ENCODE measurements around the gene RAB37. TPM values are rescaled to one million over a fixed set of nuclear protein-coding genes. Genes with fewer than 3 reads are reported as not detected.

RAB37 gene
- total RNA-seq, 1 experiment from 2014 or later = 8.9 TPM

- TF ChIP-seq E2F1 (CRISPR knock-in tag; IDR thresholded peaks at IDR 0.05) (no peak), ZNF232 (CRISPR knock-in tag; IDR thresholded peaks at IDR 0.05) (no peak), ETV6 (CRISPR knock-in tag; IDR thresholded peaks at IDR 0.05) (no peak), PRDM15 (CRISPR knock-in tag; IDR thresholded peaks at IDR 0.05) (no peak), NR2C2 (CRISPR knock-in tag; IDR thresholded peaks at IDR 0.05) (no peak)
- TF ChIP-seq, protein P1, sequence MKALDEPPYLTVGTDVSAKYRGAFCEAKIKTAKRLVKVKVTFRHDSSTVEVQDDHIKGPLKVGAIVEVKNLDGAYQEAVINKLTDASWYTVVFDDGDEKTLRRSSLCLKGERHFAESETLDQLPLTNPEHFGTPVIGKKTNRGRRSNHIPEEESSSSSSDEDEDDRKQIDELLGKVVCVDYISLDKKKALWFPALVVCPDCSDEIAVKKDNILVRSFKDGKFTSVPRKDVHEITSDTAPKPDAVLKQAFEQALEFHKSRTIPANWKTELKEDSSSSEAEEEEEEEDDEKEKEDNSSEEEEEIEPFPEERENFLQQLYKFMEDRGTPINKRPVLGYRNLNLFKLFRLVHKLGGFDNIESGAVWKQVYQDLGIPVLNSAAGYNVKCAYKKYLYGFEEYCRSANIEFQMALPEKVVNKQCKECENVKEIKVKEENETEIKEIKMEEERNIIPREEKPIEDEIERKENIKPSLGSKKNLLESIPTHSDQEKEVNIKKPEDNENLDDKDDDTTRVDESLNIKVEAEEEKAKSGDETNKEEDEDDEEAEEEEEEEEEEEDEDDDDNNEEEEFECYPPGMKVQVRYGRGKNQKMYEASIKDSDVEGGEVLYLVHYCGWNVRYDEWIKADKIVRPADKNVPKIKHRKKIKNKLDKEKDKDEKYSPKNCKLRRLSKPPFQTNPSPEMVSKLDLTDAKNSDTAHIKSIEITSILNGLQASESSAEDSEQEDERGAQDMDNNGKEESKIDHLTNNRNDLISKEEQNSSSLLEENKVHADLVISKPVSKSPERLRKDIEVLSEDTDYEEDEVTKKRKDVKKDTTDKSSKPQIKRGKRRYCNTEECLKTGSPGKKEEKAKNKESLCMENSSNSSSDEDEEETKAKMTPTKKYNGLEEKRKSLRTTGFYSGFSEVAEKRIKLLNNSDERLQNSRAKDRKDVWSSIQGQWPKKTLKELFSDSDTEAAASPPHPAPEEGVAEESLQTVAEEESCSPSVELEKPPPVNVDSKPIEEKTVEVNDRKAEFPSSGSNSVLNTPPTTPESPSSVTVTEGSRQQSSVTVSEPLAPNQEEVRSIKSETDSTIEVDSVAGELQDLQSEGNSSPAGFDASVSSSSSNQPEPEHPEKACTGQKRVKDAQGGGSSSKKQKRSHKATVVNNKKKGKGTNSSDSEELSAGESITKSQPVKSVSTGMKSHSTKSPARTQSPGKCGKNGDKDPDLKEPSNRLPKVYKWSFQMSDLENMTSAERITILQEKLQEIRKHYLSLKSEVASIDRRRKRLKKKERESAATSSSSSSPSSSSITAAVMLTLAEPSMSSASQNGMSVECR (CRISPR knock-in tag; IDR thresholded peaks at IDR 0.05; ENCODE audit: borderline replicate concordance) = no peak
- TF ChIP-seq, protein P2, sequence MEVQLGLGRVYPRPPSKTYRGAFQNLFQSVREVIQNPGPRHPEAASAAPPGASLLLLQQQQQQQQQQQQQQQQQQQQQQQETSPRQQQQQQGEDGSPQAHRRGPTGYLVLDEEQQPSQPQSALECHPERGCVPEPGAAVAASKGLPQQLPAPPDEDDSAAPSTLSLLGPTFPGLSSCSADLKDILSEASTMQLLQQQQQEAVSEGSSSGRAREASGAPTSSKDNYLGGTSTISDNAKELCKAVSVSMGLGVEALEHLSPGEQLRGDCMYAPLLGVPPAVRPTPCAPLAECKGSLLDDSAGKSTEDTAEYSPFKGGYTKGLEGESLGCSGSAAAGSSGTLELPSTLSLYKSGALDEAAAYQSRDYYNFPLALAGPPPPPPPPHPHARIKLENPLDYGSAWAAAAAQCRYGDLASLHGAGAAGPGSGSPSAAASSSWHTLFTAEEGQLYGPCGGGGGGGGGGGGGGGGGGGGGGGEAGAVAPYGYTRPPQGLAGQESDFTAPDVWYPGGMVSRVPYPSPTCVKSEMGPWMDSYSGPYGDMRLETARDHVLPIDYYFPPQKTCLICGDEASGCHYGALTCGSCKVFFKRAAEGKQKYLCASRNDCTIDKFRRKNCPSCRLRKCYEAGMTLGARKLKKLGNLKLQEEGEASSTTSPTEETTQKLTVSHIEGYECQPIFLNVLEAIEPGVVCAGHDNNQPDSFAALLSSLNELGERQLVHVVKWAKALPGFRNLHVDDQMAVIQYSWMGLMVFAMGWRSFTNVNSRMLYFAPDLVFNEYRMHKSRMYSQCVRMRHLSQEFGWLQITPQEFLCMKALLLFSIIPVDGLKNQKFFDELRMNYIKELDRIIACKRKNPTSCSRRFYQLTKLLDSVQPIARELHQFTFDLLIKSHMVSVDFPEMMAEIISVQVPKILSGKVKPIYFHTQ (CRISPR knock-in tag; IDR thresholded peaks at IDR 0.05) = no peak
These were observed 24.9 kb downstream of the RAB37 start (continued) for GRCh38 chr17:74761931-74762330.

DNA sequence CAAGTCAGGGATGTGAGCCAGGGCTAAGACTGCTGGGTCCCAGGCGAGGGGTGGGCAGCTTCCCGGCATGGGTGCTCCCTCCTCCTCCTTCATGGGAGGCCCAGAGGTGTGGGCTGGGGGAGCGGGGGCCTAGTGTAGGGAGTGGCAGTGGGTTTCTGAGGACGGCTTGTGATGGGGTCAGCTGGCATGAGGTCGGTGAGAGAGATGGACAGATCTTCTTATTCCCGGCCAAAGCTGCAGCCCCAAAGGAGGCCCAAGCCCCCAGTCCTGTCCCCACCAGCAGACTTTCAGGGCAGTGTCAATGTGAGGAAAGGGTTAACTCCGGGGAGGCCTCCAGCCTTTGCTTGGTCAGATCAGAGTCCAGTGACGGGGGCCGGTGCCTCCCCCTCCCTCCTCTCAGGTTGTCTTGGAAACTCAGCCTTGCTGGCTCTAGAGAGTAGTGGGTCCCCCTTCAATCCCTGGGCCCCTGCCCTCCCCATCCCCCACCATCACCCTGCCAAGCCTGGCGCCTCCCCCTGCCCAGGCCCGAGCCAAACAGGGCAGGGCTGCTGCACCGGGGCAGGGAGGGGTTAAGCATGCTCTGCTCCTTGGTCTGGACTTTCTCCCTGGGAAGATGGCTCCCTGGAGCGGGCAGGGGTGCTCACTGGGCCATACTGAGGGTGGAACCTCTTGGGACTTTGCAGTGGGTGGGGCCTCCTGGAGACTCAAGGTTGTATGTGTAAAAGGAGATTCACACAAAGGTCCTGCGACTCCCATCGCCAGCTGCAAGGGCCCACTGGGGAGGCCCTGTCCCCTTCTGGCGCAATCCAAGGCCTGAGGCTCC lies 26.7 kb downstream of the RAB37 start:
- peak; percentile 21 for ATAC-seq
- DNase-seq (ENCODE audit: low spot score) = no peak
- no peaks in the 10 kb centered on the region for H3K27me3 Mint-ChIP-seq (ENCODE audit: low read depth)
- no peak overlapping the region for H3K27ac Mint-ChIP-seq
- TF ChIP-seq, protein P3, sequence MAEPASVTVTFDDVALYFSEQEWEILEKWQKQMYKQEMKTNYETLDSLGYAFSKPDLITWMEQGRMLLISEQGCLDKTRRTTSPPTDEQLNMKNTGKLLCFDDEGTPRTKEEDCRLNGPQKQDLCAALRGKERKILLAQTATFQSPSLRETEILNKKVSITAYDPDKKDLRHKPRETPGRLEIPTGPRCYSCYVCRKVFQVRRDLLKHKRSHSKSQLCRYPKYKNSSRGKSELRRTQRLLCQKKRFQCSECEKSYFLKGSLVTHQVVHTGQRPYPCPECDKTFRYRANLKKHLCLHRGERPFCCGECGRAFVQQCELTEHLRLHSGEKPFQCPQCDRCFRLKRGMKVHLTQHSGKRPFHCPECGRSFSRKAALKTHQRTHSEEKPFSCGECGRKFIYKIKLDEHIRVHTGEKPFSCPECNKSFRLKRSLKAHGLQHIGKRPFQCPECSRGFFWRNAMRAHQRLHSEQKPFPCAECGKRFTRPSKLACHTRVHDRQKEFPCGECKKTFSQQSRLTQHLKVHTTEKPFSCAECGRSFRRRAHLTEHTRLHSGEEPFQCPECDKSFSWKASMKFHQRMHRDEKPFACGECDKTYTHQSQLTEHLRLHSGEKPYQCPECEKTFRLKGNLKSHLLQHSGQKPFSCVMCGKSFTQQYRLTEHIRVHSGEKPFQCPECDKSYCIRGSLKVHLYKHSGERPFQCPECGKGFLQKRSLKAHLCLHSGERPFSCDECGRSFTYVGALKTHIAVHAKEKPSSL (CRISPR knock-in tag; conservative IDR thresholded peaks at IDR 0.05) = no peak
- TF ChIP-seq E2F1 (CRISPR knock-in tag; IDR thresholded peaks at IDR 0.05) = no peak
- no peak for TF ChIP-seq GABPB1 (CRISPR knock-in tag; IDR thresholded peaks at IDR 0.05)
- no peak for TF ChIP-seq ELF4 (CRISPR knock-in tag; IDR thresholded peaks at IDR 0.05; ENCODE audit: low read depth)
- peaks cover 31% of the 10 kb centered on the region for H3K4me1 Mint-ChIP-seq
- H3K4me3 Mint-ChIP-seq = no peak overlapping the region
- ChIA-PET POLR2A (interaction anchor here (1.4 kb wide), 1 partner anchor 99 kb away, joined by 3 read pairs; no protein-coding TSS in a partner anchor), CTCF (interaction anchor here (0.6 to 2.5 kb wide), 7 partner anchors 14 to 245 kb away, joined by 3 to 17 read pairs (median 9); partner anchors contain the start of gene RAB37)
- H3K9me3 Mint-ChIP-seq = no peaks in the 10 kb centered on the region
- peaks cover 11% of the 10 kb centered on the region for H3K36me3 Mint-ChIP-seq

Data from WTC11 (cell line).